A549 (cell line): ENCODE results near the gene DAO. TPM values are rescaled to one million over a fixed set of nuclear protein-coding genes. Genes with fewer than 3 reads are reported as not detected.

Source experiments
- ATAC-seq, 2 experiments: fragments of 200-7000 bp in 1 of 2; fragments of >200 bp in 1 of 2; cut with Nextera tagmentation in 1 of 2; cut with Tn5 transposase in 1 of 2; 3 replicates each; pipeline versions ENCODE4 v1.8.0 to v1.9.1; 2018 to 2020; ENCODE audit warnings: mild to moderate bottlenecking in 1 of 2, moderate library complexity in 1 of 2
- CTCF ChIA-PET: fragments of 300-600 bp; sonication (Branson Sonifier 250); formaldehyde crosslinking; extraction: SDS; loops from one replicate; lab custom pipeline; 2021; ENCODE audit warnings: antibody characterized with exemption, inconsistent platforms; lab: Yijun Ruan, JAX
- POLR2A ChIA-PET: fragments of 350-600 bp; formaldehyde crosslinking; extraction: SDS; loops from one replicate; lab custom pipeline; 2021; ENCODE audit warnings: antibody characterized with exemption, inconsistent platforms; lab: Yijun Ruan, JAX
- DNase-seq, 2 experiments: peaks; one replicate each; pipeline versions ENCODE4 v3.0.0 to v3.0.0-alpha.2; 2011 to 2016; ENCODE audit warnings: low read depth in 1 of 2, low spot score in 1 of 2
- FAIRE-seq: peaks from 2 replicates; lab custom pipeline; 2011; peaks lifted over from hg19 to GRCh38; lab: Jason Lieb, UNC
- H3K27ac ChIP-seq, 2 experiments: fragments of >200 bp; sonication (Bioruptor Twin); formaldehyde crosslinking; 3 replicates each; pipeline ENCODE4 v1.5.1; 2016 to 2017
- H3K4me1 ChIP-seq: fragments of >200 bp; sonication (Bioruptor Twin); formaldehyde crosslinking; 3 replicates; pipeline ENCODE4 v1.6.1; 2016
- H3K4me2 ChIP-seq: fragments of >200 bp; sonication (Bioruptor Twin); formaldehyde crosslinking; 3 replicates; pipeline ENCODE4 v1.6.1; 2016
- H3K4me3 ChIP-seq: fragments of >200 bp; sonication (Bioruptor Twin); formaldehyde crosslinking; 3 replicates; pipeline ENCODE4 v1.5.1; 2016
- H3K9me3 ChIP-seq: fragments of >200 bp; sonication (Bioruptor Twin); formaldehyde crosslinking; 3 replicates; pipeline ENCODE4 v1.6.1; 2016
- ATOH8 ChIP-seq: fragments of 250-450 bp; sonication (Bioruptor Pico); IDR thresholded peaks from 2 replicates; pipeline ENCODE4 v1.5.0; 2020; ENCODE audit warnings: low read depth, mild to moderate bottlenecking, moderate library complexity
- CBX2 ChIP-seq: fragments of 200-600 bp; sonication (generic); IDR thresholded peaks from 2 replicates; pipeline ENCODE4 v1.6.1; 2016; ENCODE audit warnings: low read depth, mild to moderate bottlenecking, borderline replicate concordance
- CEBPB ChIP-seq, 2 experiments: fragments of >200 bp in 1 of 2; sonication (Bioruptor Twin) in 1 of 2; formaldehyde crosslinking in 1 of 2; IDR thresholded peaks; 2 replicates each; pipeline ENCODE4 v1.6.1; 2012 to 2016
- EHF ChIP-seq: fragments of 250-450 bp; sonication (Bioruptor Pico); IDR thresholded peaks from 2 replicates; pipeline ENCODE4 v1.5.0; 2020; ENCODE audit warnings: mild to moderate bottlenecking
- EP300 ChIP-seq, 2 experiments: fragments of >200 bp; sonication (Bioruptor Twin); formaldehyde crosslinking; IDR thresholded peaks; 2 replicates in 1 of 2; 3 replicates in 1 of 2; pipeline ENCODE4 v1.6.1; 2016 to 2017
- FOSB ChIP-seq: fragments of 250-450 bp; sonication (Bioruptor Pico); IDR thresholded peaks from 2 replicates; pipeline ENCODE4 v1.5.0; 2020; ENCODE audit warnings: mild to moderate bottlenecking, moderate library complexity
- FOSL2 ChIP-seq, 2 experiments: fragments of 450-650 bp in 1 of 2; fragments of >200 bp in 1 of 2; sonication (Bioruptor Twin) in 1 of 2; formaldehyde crosslinking; IDR thresholded peaks; 2 replicates each; pipeline versions ENCODE4 v1.5.0 to v1.6.1; 2016 to 2020; ENCODE audit warnings: mild to moderate bottlenecking in 1 of 2, moderate library complexity in 1 of 2
- HDAC2 ChIP-seq: fragments of 200-600 bp; sonication (generic); IDR thresholded peaks from 2 replicates; pipeline ENCODE4 v1.6.1; 2016
- HES2 ChIP-seq: fragments of >200 bp; sonication (Bioruptor Twin); formaldehyde crosslinking; IDR thresholded peaks from 2 replicates; pipeline ENCODE4 v1.6.1; 2016
- JUNB ChIP-seq: fragments of >200 bp; sonication (Bioruptor Twin); formaldehyde crosslinking; IDR thresholded peaks from 2 replicates; pipeline ENCODE4 v1.6.1; 2016
- MAX ChIP-seq: IDR thresholded peaks from 2 replicates; pipeline ENCODE4 v1.6.1; 2012
- MYC ChIP-seq: IDR thresholded peaks from 2 replicates; pipeline ENCODE4 v1.6.1; 2012; ENCODE audit warnings: mild to moderate bottlenecking, inconsistent platforms, low read length, improper control_type of control experiment, borderline replicate concordance
- NFE2L2 ChIP-seq: fragments of 150-350 bp; conservative IDR thresholded peaks from 2 replicates; pipeline ENCODE4 v1.6.1; 2014; ENCODE audit warnings: low read length
- NPAS2 ChIP-seq: fragments of 250-450 bp; sonication (Bioruptor Pico); IDR thresholded peaks from 2 replicates; pipeline ENCODE4 v1.8.0; 2022; ENCODE audit warnings: mild to moderate bottlenecking, moderate library complexity, borderline replicate concordance
- NR3C1 ChIP-seq: fragments of >200 bp; sonication (Bioruptor Twin); formaldehyde crosslinking; IDR thresholded peaks from 3 replicates; pipeline ENCODE4 v1.6.1; 2017
- PBX3 ChIP-seq: IDR thresholded peaks from 2 replicates; pipeline ENCODE4 v1.6.1; 2012
- POLR2AphosphoS2 ChIP-seq: conservative IDR thresholded peaks from 2 replicates; pipeline ENCODE4 v1.6.1; 2012; ENCODE audit warnings: low read length, improper control_type of control experiment, inconsistent platforms
- RAD21 ChIP-seq, 2 experiments: fragments of >200 bp in 1 of 2; sonication (Bioruptor Twin) in 1 of 2; formaldehyde crosslinking in 1 of 2; IDR thresholded peaks in 1 of 2; conservative IDR thresholded peaks in 1 of 2; 2 replicates in 1 of 2; 3 replicates in 1 of 2; pipeline ENCODE4 v1.6.1; 2012 to 2018; ENCODE audit warnings: inconsistent platforms in 1 of 2
- RARB ChIP-seq: fragments of 250-450 bp; sonication (Bioruptor Pico); IDR thresholded peaks from 2 replicates; pipeline ENCODE4 v1.8.0; 2021; ENCODE audit warnings: mild to moderate bottlenecking, moderate library complexity
- RCOR1 ChIP-seq: fragments of 150-350 bp; IDR thresholded peaks from 2 replicates; pipeline ENCODE4 v1.6.1; 2014; ENCODE audit warnings: antibody characterized with exemption, low read length, low read depth
- RFX5 ChIP-seq: fragments of 450-650 bp; IDR thresholded peaks from 2 replicates; pipeline ENCODE4 v1.7.1; 2014; ENCODE audit warnings: antibody characterized with exemption, mild to moderate bottlenecking, moderate library complexity
- SMC3 ChIP-seq: fragments of >200 bp; sonication (Bioruptor Twin); formaldehyde crosslinking; IDR thresholded peaks from 3 replicates; pipeline ENCODE4 v1.6.1; 2018; ENCODE audit warnings: inconsistent platforms
- TP53 ChIP-seq: fragments of 250-450 bp; sonication (Bioruptor Pico); IDR thresholded peaks from 2 replicates; pipeline ENCODE4 v1.5.0; 2021; ENCODE audit warnings: mild to moderate bottlenecking, moderate library complexity
- USF2 ChIP-seq: fragments of 450-650 bp; IDR thresholded peaks from 2 replicates; pipeline ENCODE4 v1.6.1; 2014; ENCODE audit warnings: antibody characterized with exemption
- ZC3H11A ChIP-seq: fragments of 450-650 bp; IDR thresholded peaks from 2 replicates; pipeline ENCODE4 v1.6.1; 2014; ENCODE audit warnings: antibody characterized with exemption, mild to moderate bottlenecking
- ZFP36 ChIP-seq: fragments of 450-650 bp; IDR thresholded peaks from 2 replicates; pipeline ENCODE4 v1.6.1; 2014; ENCODE audit warnings: borderline replicate concordance; ENCODE audit not compliant: partially characterized antibody
- ZSCAN20 ChIP-seq: fragments of 250-450 bp; sonication (Bioruptor Pico); IDR thresholded peaks from 2 replicates; pipeline ENCODE4 v1.8.0; 2022; ENCODE audit warnings: mild to moderate bottlenecking, moderate library complexity
- WGBS: methylation state at CpG from one replicate; pipeline ENCODE4 v1.1.6; 2017; ENCODE audit errors: missing lambda C conversion rate; 5-methylcytosine and 5-hydroxymethylcytosine counted together
- polyA plus RNA-seq, 4 experiments: library from polyadenylated mRNA; depleted of rRNA in 3 of 4; stranded (reverse); fragments of >200 nt; fragmentation: RNase III in 1 of 4; extraction: RNeasy Plus Mini Kit Qiagen cat#74134 plus additional on column Dnase treatment in 1 of 4; gene quantifications; 2 replicates in 3 of 4; 3 replicates in 1 of 4; pipeline ENCODE4 v1.2.3, GENCODE V29; 2011 to 2017

The DAO gene
- polyA plus RNA-seq, 2 of the 4 experiments (the other 2 are of a cell fraction) = not detected

- H3K4me1 ChIP-seq = peaks cover 74% of the 10 kb centered on the region
- no peak overlapping the region for H3K4me3 ChIP-seq
- WGBS = 87% methylated on average over 12 of the region's 12 CpGs
- FAIRE-seq (no peak), ATAC-seq (no peak), DNase-seq (no peak)
- H3K9me3 ChIP-seq = no peaks in the 10 kb centered on the region
- no peak for TF ChIP-seq ATOH8 (CRISPR knock-in tag)
- no peak for TF ChIP-seq NPAS2 (CRISPR knock-in tag)
- TF ChIP-seq NR3C1 = no peak
- no peak for TF ChIP-seq ZFP36
- no peak for TF ChIP-seq MAX
- TF ChIP-seq NFE2L2 = no peak
- TF ChIP-seq SMC3 = no peak
- no peak for TF ChIP-seq ZC3H11A
- TF ChIP-seq RFX5 = no peak
- TF ChIP-seq HES2 = no peak
- no peak for TF ChIP-seq POLR2AphosphoS2
- TF ChIP-seq TP53 (CRISPR knock-in tag) = no peak
- no peak for TF ChIP-seq PBX3
- TF ChIP-seq RAD21 (conservative IDR thresholded peaks at IDR 0.05 in 1 of 2, IDR thresholded peaks at IDR 0.05 in 1 of 2) = no peak
- peak overlapping the region; percentile 69 to 72 for H3K27ac ChIP-seq
- ChIA-PET CTCF (interaction anchor here (1.0 to 2.6 kb wide), 7 partner anchors 12 to 142 kb away, joined by 3 to 16 read pairs (median 3); no protein-coding TSS in a partner anchor), POLR2A (interaction anchor here (1.5 to 1.8 kb wide), 2 partner anchors 19 to 23 kb away, joined by 3 to 6 read pairs; partner anchors contain the start of gene SSH1)
- peak overlapping the region; percentile 71 for H3K4me2 ChIP-seq
Measured at GRCh38 chr12:108833757-108834472, 46.0 kb upstream of the DAO start.

GRCh38 chr12:108835860-108836634 is 43.8 kb upstream of the DAO start:
- CTCF ChIA-PET = interaction anchor here (1.2 kb wide), 1 partner anchor 9 kb away, joined by 5 read pairs; no protein-coding TSS in a partner anchor
- H3K4me2 ChIP-seq = no peak overlapping the region
- peaks cover 82% of the 10 kb centered on the region for H3K4me1 ChIP-seq
- DNase-seq = no peak
- no peak overlapping the region for H3K4me3 ChIP-seq
- no peak for ATAC-seq
- TF ChIP-seq RARB = no peak
- no peak for TF ChIP-seq CEBPB (IDR thresholded peaks at IDR 0.05)
- no peak for TF ChIP-seq HDAC2
- TF ChIP-seq ZSCAN20 = no peak
- no peak for TF ChIP-seq ATOH8 (CRISPR knock-in tag)
- TF ChIP-seq USF2 = no peak
- TF ChIP-seq MYC = no peak
- TF ChIP-seq EHF (CRISPR knock-in tag) = no peak
- TF ChIP-seq RCOR1 = no peak
- no peak for TF ChIP-seq JUNB
- no peak for TF ChIP-seq HES2
- no peak for TF ChIP-seq FOSL2 (IDR thresholded peaks at IDR 0.05)
- no peak for TF ChIP-seq FOSL2 (CRISPR knock-in tag; IDR thresholded peaks at IDR 0.05)
- no peak for TF ChIP-seq CBX2
- TF ChIP-seq FOSB = no peak
- TF ChIP-seq NFE2L2 = no peak
- TF ChIP-seq MAX = no peak
- TF ChIP-seq EP300 (IDR thresholded peaks at IDR 0.05) = no peak
- H3K27ac ChIP-seq = peak overlapping the region; percentile 42 to 94
- FAIRE-seq = no peak
- no peaks in the 10 kb centered on the region for H3K9me3 ChIP-seq
- WGBS = 46% methylated on average over 7 of the region's 7 CpGs
- POLR2A ChIA-PET = no interaction called here
